ENCODE data around the gene PFKFB2.

DNA sequence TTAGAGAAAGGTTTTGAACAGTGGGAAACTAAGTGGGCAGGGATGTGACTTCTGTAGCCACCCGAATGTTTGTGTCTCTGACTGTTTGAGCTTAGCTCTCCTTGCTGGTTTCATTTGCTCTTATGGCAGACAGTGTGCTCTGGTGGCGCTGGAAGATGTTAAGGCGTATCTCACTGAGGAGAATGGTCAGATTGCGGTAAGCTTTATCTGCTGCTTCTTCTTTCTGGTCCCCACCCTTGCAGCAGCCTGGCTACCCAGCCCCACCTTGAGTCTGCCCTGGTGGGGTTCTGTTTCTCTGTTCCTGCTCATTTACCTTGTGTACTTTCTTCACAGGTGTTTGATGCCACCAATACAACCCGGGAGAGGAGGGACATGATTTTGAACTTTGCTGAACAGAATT is 9.9 kb downstream of the PFKFB2 start:
- TF ChIP-seq CTCF (IDR thresholded peaks at IDR 0.05; ENCODE audit: low read depth, low read length) (no peak), EZH2phosphoT487 (IDR thresholded peaks at IDR 0.05; ENCODE audit: low read depth) (no peak)

Data from OCI-LY3 (cell line).